GM19351 (cell line): Measurements from ENCODE around the gene JSRP1.

Experiments
- ATAC-seq: cut with Tn5 transposase; IDR thresholded peaks from one replicate; pipeline ENCODE4 v1.9.1; 2021; ENCODE audit warnings: mild to moderate bottlenecking, moderate library complexity; ENCODE audit not compliant: unreplicated experiment

The JSRP1 gene

DNA sequence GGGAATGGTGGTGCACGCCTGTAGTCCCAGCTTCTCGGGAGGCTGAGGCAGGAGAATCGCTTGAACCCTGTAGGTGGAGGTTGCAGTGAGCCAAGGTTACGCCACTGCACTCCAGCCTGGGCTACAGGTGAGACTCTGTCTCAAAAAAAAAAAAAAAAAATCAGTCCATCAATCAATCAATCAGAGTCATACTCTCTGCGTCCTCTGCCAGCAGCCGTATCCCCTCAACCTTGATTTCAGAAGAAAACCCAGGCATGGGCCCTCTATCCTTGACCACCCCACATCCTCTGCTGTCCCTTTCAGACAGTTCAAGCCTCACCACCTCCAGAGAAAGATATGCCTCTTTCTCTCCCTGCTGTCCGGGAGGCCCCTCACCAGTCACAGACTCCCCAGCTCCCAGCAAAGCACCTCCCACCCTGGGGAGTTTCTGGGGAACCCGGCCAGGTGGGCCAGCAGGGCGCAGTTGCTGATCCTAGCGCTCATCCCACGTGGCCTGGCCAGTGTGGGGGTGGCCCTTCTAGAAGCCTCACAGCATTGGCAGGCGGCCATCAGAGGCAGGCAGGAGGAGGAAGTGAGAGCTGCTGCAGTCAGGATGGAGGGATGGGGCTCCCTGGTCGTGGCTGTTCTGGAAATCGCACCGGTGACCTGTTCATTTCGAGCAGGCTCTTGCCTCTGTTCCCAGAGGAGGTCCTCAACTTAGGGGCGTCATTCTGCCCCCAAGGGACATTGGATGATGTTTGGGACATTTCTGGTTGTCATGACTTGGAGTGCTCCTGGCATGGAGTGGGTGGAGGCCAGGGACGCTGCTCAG is 10.2 kb upstream of the JSRP1 start:
- ATAC-seq = no peak

DNA sequence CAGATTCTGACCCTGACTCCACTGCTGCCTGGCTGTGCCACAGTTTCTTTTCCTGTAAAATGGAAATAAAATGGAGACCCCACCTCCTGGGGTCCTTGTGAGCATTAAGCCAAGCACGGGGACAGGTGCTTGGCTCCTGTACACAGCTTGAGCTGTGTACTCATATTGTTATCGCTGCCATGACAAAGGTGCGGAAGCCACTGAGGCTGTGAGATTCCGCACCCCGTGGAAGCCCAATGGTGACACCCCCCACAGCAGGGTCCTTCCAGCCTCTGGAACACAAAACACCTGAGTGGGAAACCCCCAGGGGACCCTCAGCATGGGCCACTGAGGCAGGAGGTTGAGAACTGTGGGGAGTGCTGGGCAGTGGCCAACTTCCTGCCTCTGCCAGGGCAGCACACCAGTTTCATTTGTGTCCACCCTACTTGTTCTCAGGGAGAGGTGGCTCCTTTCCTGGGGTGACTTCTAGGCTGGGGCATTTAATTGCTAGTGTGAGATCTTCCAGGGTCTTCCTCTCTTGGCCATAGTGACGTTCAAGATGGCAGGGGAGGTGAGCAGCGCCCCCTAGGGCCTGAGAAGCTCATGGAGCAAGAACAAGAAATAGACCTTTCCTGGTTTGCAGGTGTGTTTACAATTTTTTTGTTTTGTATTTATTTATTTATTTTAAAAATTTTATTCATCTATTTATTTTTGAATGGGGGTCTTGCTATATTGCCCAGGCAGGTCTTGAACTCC is 5.4 kb upstream of the JSRP1 start:
- no peak for ATAC-seq

DNA sequence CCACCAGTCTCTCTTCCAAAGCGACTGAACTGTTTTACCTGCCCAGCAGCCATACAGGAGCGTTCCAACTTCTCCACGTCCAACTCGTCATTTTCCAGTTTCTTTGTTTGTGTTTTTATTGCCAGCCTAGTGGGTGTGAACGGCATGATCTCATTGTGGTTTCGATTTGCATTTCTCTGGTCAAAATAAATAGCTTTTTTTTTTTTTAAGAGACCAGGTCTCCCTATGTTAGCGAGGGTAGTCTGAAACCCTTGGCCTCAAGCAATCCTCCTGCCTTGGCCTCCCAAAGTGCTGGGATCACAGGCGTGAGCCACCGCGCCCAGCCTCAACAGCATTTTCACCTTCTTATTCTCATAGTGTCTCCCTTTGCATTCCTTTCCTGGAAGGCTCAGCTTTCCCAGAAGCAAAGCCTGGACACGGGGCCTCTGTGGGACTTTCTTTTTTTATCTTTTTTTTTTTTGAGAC is 4.2 kb upstream of the JSRP1 start:
- no peak for ATAC-seq

DNA sequence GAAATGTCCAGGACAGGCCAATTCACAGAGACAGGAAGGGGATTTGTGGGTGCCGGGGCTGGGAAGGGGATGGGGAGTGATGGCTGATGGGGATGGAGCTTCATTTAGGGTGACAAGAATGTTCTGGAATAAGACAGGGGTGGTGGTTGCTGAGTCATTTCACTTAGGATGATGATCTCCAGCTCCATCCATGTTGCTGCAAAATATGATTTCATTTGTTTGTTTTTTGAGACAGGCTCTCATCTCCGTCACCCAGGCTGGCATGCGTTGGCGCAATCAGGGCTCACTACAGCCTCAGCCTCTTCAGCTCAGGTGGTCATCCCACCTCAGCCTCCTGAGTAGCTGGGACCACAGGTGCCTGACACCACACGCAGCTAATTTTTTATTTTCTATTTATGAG is 3.1 kb upstream of the JSRP1 start:
- no peak for ATAC-seq

DNA sequence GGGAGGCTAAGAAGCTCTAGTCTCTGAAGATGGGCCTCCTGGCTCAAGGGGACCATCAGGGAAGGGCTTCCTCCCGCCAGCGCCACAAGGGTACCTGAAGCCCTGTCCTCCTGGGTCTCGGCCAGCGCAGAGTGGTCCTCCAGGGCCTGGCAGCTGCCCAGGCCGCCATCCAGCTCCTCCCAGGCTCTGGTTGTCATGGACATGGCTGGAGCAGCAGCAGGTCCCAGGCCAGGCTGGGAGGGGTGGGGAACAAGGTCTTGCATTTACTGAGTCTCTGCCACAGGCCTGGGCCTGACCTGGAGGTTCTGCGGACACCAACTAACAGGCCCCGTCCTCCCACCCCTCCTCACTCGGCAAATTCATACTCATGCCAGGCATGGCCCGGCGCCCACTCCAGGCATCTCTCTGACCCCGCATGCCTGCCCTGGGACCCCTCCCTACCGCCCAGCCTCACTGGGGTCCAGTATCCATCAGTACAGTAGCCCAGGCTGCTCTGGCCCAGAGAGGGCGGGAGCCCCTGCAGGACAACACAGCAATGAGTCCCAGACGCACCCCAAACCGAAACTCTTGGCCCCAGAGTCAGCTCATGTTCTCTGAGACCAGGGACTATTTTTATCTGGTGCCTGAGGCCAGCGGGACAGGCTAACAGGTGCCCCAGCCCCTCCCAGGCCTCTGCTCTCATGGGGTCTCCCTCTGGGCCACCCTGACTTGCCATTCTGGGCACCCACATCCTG is 938 bp downstream of the JSRP1 start:
- ATAC-seq = no peak

DNA sequence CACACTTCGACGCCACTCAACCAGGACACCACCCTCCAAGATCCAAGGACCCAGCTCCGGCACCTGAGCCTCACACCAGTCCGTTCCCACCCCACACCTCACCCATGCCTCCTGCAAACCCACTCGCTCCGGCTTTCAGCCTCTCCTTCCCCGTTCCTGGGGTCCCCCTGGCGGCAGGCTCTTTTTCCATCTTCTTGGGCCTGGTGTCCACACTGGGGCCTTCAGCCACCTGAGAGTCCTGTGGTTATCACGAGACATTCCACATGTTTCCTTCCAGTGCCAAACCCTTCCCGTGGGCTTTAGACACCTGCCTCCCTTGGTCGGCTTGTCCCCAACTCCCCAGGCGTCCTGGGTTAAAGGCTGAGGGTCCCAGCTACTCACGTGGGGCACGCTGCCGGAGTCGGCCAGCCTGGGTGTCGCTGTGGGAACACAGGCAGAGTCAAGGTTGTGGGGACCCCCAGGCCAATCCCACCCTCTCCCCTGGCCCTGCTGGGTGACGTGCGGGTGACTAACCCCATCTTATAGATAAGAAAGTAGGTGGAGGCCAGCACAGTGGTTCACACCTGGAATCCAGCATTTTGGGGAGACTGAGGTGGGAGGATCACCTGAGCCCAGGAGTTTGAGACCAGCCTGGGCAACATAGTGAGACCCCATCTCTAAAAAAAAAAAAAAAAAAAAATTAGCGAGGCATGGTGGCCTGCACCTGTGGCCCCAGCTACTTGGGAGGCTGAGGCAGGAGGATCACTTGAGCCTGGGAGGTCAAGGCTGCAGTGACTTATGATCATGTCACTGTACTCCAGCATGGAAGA is 1.9 kb downstream of the JSRP1 start:
- no peak for ATAC-seq

DNA sequence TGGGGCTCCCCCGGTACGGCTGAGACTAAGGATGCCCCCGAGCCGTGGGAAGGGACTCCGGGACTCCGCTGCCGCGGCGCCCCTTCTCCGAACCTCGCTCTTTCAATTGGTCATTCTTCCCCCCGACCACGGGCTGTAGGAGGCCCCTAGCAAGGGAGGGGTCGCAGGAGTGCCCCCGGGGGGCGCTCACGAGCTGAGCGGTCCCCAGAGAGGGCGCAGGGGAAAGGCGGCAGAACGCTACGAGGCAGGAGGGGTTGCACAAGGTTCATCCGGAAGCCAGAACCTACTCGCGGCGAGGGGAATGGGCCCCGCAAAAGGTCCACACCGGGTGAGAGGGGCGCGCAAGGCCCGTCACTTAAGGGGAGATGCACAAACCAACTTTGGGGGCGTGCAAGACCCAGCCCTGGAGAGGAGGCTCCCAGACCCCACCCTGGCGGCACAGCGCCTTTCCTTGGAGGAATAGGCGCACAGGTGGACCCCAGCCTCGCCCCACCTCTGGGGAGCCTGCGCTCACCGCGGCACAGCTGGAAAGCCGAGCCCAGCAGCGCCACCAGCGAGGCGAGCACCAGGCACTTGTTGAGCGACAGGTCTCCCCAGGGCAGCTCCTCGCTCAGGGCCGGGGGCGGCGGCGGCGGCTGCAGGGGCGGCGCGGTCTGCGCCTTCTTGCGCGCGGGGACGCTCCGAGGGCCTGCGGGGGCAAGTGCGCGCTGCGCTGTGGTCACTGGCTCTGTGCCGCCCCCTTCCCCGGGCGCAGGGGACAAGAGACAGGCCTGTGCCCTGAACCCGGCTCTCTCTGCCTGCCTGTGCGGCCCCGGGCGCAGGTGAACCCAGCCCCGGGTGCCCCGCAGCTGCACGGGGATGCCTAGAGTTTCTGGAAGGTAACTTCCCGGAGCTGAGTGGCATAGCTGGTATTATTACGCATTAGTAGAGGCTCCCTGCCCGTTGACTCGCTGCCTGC is 2.8 kb downstream of the JSRP1 start:
- ATAC-seq = no peak

DNA sequence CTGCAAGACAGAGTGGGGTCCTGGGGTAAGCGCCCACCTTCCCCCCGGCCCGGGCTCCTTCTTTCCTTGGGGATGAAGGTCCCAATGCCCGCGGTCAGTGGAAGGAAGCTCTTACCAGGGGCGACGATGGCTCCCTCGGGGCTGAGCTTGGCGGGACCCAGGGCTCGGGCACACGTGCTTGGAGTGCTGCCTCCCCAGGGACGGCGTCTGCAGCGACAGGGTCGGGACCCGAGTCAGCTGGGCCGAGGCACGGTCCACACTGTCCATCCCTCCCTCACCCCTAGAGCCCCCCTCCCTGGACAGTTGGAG is 3.5 kb downstream of the JSRP1 start:
- no peak for ATAC-seq

DNA sequence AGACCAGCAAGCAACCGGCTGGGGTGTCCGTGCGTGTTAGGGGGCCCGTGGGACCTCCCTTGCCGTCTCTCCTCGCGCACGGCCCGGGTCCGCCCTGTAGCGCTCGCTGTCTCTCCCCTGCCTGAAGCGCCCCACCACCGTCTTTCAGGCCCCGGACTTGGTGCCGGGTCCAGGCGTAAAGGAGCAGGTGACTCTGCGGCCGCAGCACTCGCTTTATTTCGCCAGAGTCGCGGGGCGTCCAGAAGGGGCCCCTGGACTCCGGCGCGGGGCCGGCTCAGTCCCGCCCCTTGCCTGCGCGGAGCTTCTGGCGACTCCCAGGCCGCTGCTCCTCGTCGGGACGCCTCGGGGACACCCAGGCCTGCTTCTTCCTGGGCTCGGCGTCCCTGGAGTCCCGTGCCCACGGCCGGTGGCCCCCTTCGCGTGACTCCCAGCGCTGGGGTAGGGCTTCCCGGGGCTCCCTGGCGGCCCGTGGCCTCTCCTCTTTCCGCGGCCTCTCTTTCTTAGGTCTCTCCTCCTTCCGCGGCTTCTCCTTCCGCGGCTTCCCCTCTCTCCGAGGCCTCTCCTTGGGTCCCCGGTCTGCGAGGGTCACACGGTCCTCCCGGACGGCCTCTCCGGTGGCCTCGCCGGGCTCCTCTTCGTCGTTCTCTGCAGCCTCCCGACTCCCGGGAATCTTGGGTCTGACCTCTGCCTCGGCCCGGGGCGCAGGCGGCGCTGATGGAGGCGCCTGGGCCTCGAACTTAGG is 4.0 kb downstream of the JSRP1 start:
- ATAC-seq = no peak

DNA sequence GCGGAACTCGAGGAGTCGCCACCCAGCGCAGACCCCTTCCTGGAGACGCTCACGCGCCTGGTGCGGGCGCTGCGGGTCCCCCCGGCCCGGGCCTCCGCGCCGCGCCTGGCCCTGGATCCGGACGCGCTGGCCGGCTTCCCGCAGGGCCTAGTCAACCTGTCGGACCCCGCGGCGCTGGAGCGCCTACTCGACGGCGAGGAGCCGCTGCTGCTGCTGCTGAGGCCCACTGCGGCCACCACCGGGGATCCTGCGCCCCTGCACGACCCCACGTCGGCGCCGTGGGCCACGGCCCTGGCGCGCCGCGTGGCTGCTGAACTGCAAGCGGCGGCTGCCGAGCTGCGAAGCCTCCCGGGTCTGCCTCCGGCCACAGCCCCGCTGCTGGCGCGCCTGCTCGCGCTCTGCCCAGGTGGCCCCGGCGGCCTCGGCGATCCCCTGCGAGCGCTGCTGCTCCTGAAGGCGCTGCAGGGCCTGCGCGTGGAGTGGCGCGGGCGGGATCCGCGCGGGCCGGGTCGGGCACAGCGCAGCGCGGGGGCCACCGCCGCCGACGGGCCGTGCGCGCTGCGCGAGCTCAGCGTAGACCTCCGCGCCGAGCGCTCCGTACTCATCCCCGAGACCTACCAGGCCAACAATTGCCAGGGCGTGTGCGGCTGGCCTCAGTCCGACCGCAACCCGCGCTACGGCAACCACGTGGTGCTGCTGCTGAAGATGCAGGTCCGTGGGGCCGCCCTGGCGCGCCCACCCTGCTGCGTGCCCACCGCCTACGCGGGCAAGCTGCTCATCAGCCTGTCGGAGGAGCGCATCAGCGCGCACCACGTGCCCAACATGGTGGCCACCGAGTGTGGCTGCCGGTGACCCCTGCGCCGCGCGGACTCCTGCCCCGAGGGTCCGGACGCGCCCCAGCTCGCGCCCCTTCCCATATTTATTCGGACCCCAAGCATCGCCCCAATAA is 4.8 kb downstream of the JSRP1 start:
- ATAC-seq = no peak

DNA sequence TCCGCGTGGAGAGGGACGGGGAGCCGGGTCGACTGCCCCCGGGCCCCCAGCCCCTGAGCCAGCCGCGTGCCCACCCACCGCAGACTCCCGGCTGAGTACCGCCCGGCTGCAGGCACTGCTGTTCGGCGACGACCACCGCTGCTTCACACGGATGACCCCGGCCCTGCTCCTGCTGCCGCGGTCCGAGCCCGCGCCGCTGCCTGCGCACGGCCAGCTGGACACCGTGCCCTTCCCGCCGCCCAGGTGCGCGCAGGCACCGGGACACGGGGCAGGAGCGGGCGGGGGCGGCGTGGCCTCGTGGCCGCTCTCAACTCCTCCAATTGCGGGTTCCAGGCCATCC is 5.5 kb downstream of the JSRP1 start:
- ATAC-seq = no peak

DNA sequence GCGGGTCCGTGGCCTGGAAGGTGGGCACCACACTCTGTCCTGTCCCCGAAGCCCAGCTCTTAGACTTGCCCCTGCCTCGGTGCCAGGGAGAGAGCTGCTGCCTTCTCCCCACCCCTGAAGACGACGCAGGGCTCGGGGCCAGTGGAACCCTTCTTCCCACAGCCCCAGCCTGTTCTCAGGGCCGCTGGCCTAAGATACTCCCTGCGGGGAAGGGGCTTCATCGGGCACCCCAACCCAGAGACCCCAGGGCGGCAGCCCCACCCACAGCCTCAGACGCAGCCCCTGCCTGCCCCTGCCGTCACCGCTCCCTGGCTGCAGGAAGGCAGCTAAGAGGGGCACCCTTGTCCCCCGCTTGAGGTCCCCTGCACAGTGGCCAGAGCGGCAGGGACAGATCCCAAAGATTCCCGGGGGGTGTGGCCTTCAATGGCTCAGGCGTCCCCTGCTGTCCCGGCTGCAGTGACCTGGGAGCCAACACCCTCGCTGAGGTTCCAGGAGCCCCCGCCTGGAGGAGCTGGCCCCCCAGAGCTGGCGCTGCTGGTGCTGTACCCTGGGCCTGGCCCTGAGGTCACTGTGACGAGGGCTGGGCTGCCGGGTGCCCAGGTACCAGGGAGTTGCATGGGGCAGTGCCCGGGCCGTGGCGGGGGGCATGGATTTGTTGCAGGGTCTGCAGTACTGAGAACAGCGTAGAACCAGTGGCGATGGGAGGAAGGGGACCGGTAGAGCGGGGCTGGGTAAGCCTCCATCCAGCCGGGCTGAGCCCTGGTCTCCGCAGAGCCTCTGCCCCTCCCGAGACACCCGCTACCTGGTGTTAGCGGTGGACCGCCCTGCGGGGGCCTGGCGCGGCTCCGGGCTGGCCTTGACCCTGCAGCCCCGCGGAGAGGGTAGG is 6.1 kb downstream of the JSRP1 start:
- ATAC-seq = no peak

DNA sequence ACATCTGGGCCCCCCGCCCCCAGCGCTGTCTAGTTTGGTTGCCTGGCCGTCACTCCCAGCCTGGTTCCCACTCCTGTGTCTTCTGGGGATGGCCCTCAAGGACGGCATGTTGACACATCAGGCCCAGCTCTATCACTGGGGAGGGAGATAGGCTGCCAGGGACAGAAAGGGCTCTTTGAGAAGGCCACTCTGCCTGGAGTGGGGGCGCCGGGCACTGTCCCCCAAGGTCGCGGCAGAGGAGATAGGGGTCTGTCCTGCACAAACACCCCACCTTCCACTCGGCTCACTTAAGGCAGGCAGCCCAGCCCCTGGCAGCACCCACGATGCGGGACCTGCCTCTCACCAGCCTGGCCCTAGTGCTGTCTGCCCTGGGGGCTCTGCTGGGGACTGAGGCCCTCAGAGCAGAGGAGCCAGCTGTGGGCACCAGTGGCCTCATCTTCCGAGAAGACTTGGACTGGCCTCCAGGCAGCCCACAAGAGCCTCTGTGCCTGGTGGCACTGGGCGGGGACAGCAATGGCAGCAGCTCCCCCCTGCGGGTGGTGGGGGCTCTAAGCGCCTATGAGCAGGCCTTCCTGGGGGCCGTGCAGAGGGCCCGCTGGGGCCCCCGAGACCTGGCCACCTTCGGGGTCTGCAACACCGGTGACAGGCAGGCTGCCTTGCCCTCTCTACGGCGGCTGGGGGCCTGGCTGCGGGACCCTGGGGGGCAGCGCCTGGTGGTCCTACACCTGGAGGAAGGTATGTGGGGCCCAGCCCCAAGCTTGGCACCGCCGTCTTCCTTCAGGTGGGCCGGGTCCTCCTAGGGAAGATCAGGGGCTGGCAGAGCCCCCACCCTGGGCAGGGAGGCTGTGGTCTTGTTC is 7.0 kb downstream of the JSRP1 start, which contains the start of gene AMH:
TSS of gene AMH (plus strand) at position 314 of the 857 bp plus-strand sequence. CDS start at position 324, 10 bp downstream.
- no peak for ATAC-seq

DNA sequence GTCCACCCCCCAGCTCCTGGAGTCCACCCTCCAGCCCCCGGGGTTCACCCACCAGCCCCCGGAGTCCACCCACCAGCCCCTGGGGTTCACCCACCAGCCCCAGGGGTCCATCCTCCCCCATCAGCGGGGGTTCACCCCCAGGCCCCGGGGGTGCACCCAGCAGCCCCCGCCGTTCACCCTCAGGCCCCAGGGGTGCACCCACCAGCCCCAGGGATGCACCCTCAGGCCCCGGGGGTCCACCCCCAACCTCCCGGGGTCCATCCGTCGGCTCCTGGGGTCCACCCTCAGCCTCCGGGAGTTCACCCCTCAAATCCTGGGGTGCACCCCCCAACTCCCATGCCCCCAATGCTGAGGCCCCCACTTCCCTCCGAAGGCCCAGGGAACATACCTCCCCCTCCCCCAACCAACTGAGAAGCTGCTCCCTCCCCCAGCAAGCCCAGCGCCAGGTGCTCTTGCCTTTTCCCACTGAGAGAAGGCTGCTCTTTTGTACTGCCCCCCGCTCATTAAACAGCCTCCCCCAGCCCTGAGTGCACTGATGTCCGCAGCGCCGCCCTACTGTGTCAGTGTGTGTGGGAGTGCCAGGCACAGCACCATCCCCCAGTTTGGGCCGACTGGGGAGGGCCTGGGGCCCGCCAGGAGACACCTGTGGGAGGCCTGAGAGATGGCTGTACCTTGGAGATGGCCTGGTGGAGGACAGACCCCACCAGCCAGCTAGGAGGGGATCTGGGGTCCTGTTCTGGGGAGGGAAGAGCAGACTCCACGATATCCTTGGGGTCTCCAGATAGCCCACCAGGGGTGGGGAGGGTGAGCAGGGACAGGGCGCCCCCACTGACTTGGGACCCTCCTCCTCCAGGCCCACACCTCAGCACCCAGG is 7.8 kb downstream of the JSRP1 start:
- no peak for ATAC-seq

DNA sequence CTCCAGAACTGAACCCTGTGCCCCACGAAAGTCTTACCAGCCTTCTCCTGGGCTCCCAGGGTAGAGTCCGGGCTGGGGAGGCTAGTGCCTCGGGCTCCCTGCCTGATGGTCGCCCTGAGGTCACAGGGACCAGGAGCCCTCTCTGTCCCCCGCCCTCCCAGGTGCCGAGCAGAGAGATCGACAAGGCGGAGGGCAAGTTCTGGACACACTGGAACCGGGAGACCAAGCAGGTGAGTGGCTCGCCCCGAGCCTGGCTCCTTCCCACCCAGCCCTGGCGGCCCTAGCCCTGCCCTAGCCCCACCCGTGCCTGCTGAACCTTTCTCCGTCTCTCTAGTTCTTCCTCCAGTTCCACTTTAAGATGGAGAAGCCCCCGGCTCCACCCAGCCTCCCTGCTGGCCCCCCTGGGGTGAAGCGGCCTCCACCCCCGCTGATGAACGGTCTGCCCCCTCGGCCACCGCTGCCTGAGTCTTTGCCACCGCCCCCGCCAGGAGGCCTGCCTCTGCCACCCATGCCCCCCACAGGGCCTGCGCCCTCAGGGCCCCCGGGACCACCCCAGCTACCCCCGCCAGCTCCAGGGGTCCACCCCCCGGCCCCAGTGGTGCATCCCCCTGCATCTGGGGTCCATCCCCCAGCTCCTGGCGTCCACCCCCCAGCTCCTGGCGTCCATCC is 8.7 kb downstream of the JSRP1 start:
- no peak for ATAC-seq
